ENCODE data around the gene BBLN. TPM values are rescaled to one million over a fixed set of nuclear protein-coding genes. Genes with fewer than 3 reads are reported as not detected.
A peak's percentile ranks its signal among the peaks of the same experiment; 100 is the strongest.

BBLN gene
- total and polyA plus RNA-seq, 2 donors (not counting 1 experiment from before 2014, with no cell fraction given) = 44.3 to 148 TPM

GRCh38 chr9:128123451-128124080 lies 36.5 kb upstream of the BBLN start:
- TF ChIP-seq, protein P1, sequence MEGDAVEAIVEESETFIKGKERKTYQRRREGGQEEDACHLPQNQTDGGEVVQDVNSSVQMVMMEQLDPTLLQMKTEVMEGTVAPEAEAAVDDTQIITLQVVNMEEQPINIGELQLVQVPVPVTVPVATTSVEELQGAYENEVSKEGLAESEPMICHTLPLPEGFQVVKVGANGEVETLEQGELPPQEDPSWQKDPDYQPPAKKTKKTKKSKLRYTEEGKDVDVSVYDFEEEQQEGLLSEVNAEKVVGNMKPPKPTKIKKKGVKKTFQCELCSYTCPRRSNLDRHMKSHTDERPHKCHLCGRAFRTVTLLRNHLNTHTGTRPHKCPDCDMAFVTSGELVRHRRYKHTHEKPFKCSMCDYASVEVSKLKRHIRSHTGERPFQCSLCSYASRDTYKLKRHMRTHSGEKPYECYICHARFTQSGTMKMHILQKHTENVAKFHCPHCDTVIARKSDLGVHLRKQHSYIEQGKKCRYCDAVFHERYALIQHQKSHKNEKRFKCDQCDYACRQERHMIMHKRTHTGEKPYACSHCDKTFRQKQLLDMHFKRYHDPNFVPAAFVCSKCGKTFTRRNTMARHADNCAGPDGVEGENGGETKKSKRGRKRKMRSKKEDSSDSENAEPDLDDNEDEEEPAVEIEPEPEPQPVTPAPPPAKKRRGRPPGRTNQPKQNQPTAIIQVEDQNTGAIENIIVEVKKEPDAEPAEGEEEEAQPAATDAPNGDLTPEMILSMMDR (IDR thresholded peaks at IDR 0.05) = no peak
- no peak for TF ChIP-seq EZH2 (IDR thresholded peaks at IDR 0.05; ENCODE audit: borderline replicate concordance, insufficient read depth, low read depth, low read length, poor library complexity, severe bottlenecking)
- Histone ChIP-seq H3K79me2 (ENCODE audit: control insufficient read depth, insufficient read depth, low read length) (peaks cover 30% of the 10 kb centered on the region), H3K36me3 (replicated peaks in 1 of 2; ENCODE audit: control extremely low read depth in 1 of 2, control insufficient read depth in 1 of 2, extremely low read depth in 1 of 2, insufficient read depth in 2 of 2, low read length in 1 of 2) (peaks cover 0 to 34% of the 10 kb centered on the region in 2 experiments), H3K9ac (ENCODE audit: low read length) (no peak overlapping the region), H2AFZ (ENCODE audit: insufficient read depth, low read depth, low read length, poor library complexity, severe bottlenecking) (no peak overlapping the region), H3K4me1 (ENCODE audit: control insufficient read depth in 2 of 2, insufficient read depth in 2 of 2, low read length in 2 of 2) (peaks cover 19 to 23% of the 10 kb centered on the region in 2 donors), H3K27ac (ENCODE audit: low read length in 2 of 2) (no peak overlapping the region), H3K9me3 (ENCODE audit: control extremely low read depth in 1 of 3, control insufficient read depth in 2 of 3, insufficient read depth in 1 of 3, low read length in 2 of 3) (no peaks in the 10 kb centered on the region), H4K20me1 (ENCODE audit: control insufficient read depth, insufficient read depth, low read length, poor library complexity, severe bottlenecking) (peaks cover 21% of the 10 kb centered on the region), H3K27me3 (replicated peaks in 1 of 4; ENCODE audit: control extremely low read depth in 1 of 4, control insufficient read depth in 3 of 4, insufficient read depth in 4 of 4, low read length in 3 of 4) (no peaks in the 10 kb centered on the region), H3K4me2 (replicated peaks; ENCODE audit: low read depth, low read length, poor library complexity, severe bottlenecking) (no peak overlapping the region), H3K4me3 (ENCODE audit: control extremely low read depth in 1 of 5, extremely low read depth in 1 of 5, insufficient read depth in 1 of 5, low read depth in 2 of 5, low read length in 4 of 5) (no peak overlapping the region)
- Mint-ChIP-seq H3K4me3 (no peak overlapping the region), H3K9me3 (ENCODE audit: insufficient read depth) (no peaks in the 10 kb centered on the region), H3K4me1 (peaks cover 25% of the 10 kb centered on the region), H3K27ac (no peak overlapping the region), H3K27me3 (no peaks in the 10 kb centered on the region)
- 98% methylated on average over 16 of the region's 21 CpGs for WGBS (ENCODE audit: insufficient coverage)
- CTCF ChIA-PET = no interaction called here
- POLR2A ChIA-PET = interaction anchor here (0.7 kb wide), 1 partner anchor 141 kb away, joined by 3 read pairs; no protein-coding TSS in a partner anchor
- ATAC-seq (ENCODE audit: low read depth) (no peak), DNase-seq (no peak)
- intact Hi-C loops (cut with micrococcal nuclease) = loop anchor here (10.0 kb wide), 1 partner anchor 349 kb away; the partner anchor contains the start of gene SH2D3C

- Histone ChIP-seq H3K4me2 (replicated peaks; ENCODE audit: low read depth, low read length, poor library complexity, severe bottlenecking) (no peak overlapping the region), H3K9ac (ENCODE audit: low read length) (no peak overlapping the region), H3K27me3 (replicated peaks in 1 of 4; ENCODE audit: control extremely low read depth in 1 of 4, control insufficient read depth in 3 of 4, insufficient read depth in 4 of 4, low read length in 3 of 4) (no peaks in the 10 kb centered on the region), H3K36me3 (replicated peaks in 1 of 2; ENCODE audit: control extremely low read depth in 1 of 2, control insufficient read depth in 1 of 2, extremely low read depth in 1 of 2, insufficient read depth in 2 of 2, low read length in 1 of 2) (peaks cover 0 to 34% of the 10 kb centered on the region in 2 experiments), H4K20me1 (ENCODE audit: control insufficient read depth, insufficient read depth, low read length, poor library complexity, severe bottlenecking) (peaks cover 21% of the 10 kb centered on the region), H2AFZ (ENCODE audit: insufficient read depth, low read depth, low read length, poor library complexity, severe bottlenecking) (no peak overlapping the region), H3K27ac (ENCODE audit: low read length in 2 of 2) (no peak overlapping the region), H3K4me3 (ENCODE audit: control extremely low read depth in 1 of 5, extremely low read depth in 1 of 5, insufficient read depth in 1 of 5, low read depth in 2 of 5, low read length in 4 of 5) (no peak overlapping the region), H3K9me3 (ENCODE audit: control extremely low read depth in 1 of 3, control insufficient read depth in 2 of 3, insufficient read depth in 1 of 3, low read length in 2 of 3) (no peaks in the 10 kb centered on the region), H3K4me1 (ENCODE audit: control insufficient read depth in 2 of 2, insufficient read depth in 2 of 2, low read length in 2 of 2) (peaks cover 26 to 32% of the 10 kb centered on the region in 2 donors), H3K79me2 (ENCODE audit: control insufficient read depth, insufficient read depth, low read length) (peaks cover 29% of the 10 kb centered on the region)
- WGBS (ENCODE audit: insufficient coverage) = 100% methylated on average over 5 of the region's 8 CpGs
- no peak for TF ChIP-seq EZH2 (IDR thresholded peaks at IDR 0.05; ENCODE audit: borderline replicate concordance, insufficient read depth, low read depth, low read length, poor library complexity, severe bottlenecking)
- TF ChIP-seq, protein P1 (IDR thresholded peaks at IDR 0.05) = no peak
- H3K27me3 Mint-ChIP-seq = no peaks in the 10 kb centered on the region
- no peaks in the 10 kb centered on the region for H3K9me3 Mint-ChIP-seq (ENCODE audit: insufficient read depth)
- peaks cover 31% of the 10 kb centered on the region for H3K4me1 Mint-ChIP-seq
- peak overlapping the region; percentile 95 for H3K4me3 Mint-ChIP-seq
- ATAC-seq (ENCODE audit: low read depth) (no peak), DNase-seq (no peak)
- intact Hi-C loops (cut with micrococcal nuclease) = loop anchor here (10.0 kb wide), 1 partner anchor 350 kb away; the partner anchor contains the start of gene SH2D3C
- ChIA-PET CTCF (interaction anchor here (1.5 to 6.1 kb wide), 4 partner anchors 8 to 182 kb away, joined by 5 to 49 read pairs (median 5); no protein-coding TSS in a partner anchor), POLR2A (interaction anchor here (0.6 kb wide), 2 partner anchors 8 to 191 kb away, joined by 3 read pairs; no protein-coding TSS in a partner anchor)
- H3K27ac Mint-ChIP-seq = peak overlapping the region; percentile 60
Measured at GRCh38 chr9:128124451-128124850, 35.6 kb upstream of the BBLN start.

Data from B cell (primary cell).